DMS53 treated with DMSO at 0.1 percent for 48 hours (cell line): ENCODE results near the gene CYP4A22.
"Not testable (repeated sequence)": the region's sequence is repeated elsewhere in the genome, so short reads cannot be mapped to it uniquely, and the experiment has no call there.

Experiments
- DNase-seq: peaks from one replicate; lab custom pipeline; 2025; ENCODE audit not compliant: unreplicated experiment; lab: John Stamatoyannopoulos, UW

CYP4A22 gene

GRCh38 chr1:47137198-47137597 is at the start of gene CYP4A22:
TSS of gene CYP4A22 (plus strand) at chr1:47137441. CDS start at chr1:47137486, 45 bp downstream.
- no peak for DNase-seq

- DNase-seq: peak; percentile 53
Measured at GRCh38 chr1:47089356-47089755, 47.9 kb upstream of the CYP4A22 start.

GRCh38 chr1:47091476-47091875 is 45.8 kb upstream of the CYP4A22 start:
- DNase-seq: not testable (repeated sequence)

GRCh38 chr1:47104816-47105215 is 32.4 kb upstream of the CYP4A22 start:
- no peak for DNase-seq

- no peak for DNase-seq
Measured at GRCh38 chr1:47106792-47107191, 30.4 kb upstream of the CYP4A22 start.

- not testable (repeated sequence) for DNase-seq
Measured at GRCh38 chr1:47107851-47108574, 29.2 kb upstream of the CYP4A22 start.

- DNase-seq: not testable (repeated sequence)
Measured at GRCh38 chr1:47109482-47109881, 27.8 kb upstream of the CYP4A22 start.

- DNase-seq: no peak
Measured at GRCh38 chr1:47113178-47113577, 24.1 kb upstream of the CYP4A22 start.

GRCh38 chr1:47121039-47121438 is 16.2 kb upstream of the CYP4A22 start:
- DNase-seq: not testable (repeated sequence)

- DNase-seq: not testable (repeated sequence)
Measured at GRCh38 chr1:47124834-47125233, 12.4 kb upstream of the CYP4A22 start.

- DNase-seq: not testable (repeated sequence)
Measured at GRCh38 chr1:47126997-47127396, 10.2 kb upstream of the CYP4A22 start.

GRCh38 chr1:47128221-47128620 is 9.0 kb upstream of the CYP4A22 start:
- DNase-seq: no peak

- not testable (repeated sequence) for DNase-seq
Measured at GRCh38 chr1:47128854-47129253, 8.4 kb upstream of the CYP4A22 start.

GRCh38 chr1:47129489-47130230 is 7.6 kb upstream of the CYP4A22 start:
- not testable (repeated sequence) for DNase-seq

GRCh38 chr1:47132665-47133064 is 4.6 kb upstream of the CYP4A22 start:
- not testable (repeated sequence) for DNase-seq

GRCh38 chr1:47137925-47138615 is 829 bp downstream of the CYP4A22 start:
- DNase-seq: no peak

- not testable (repeated sequence) for DNase-seq
Measured at GRCh38 chr1:47140358-47140757, 3.1 kb downstream of the CYP4A22 start.

GRCh38 chr1:47143654-47144053 is 6.4 kb downstream of the CYP4A22 start:
- DNase-seq: not testable (repeated sequence)

GRCh38 chr1:47146495-47146894 is 9.3 kb downstream of the CYP4A22 start:
- DNase-seq: not testable (repeated sequence)

GRCh38 chr1:47147047-47147785 is 10.0 kb downstream of the CYP4A22 start:
- no peak for DNase-seq

GRCh38 chr1:47149162-47149561 is 11.9 kb downstream of the CYP4A22 start:
- not testable (repeated sequence) for DNase-seq
